Thoracic aorta (tissue), 2 donors: ENCODE results near the gene MUC15. TPM values are rescaled to one million over a fixed set of nuclear protein-coding genes. Genes with fewer than 3 reads are reported as not detected.

Experiments
- ATAC-seq: fragments of 150-250 bp; one replicate; pipeline ENCODE4 v1.8.0; 2017; ENCODE audit warnings: low read depth; ENCODE audit not compliant: insufficient number of reproducible peaks, low FRiP score
- DNase-seq: peaks from one replicate; pipeline ENCODE4 v3.0.0-alpha.2; 2020; ENCODE audit warnings: low spot score
- H3K27ac ChIP-seq, 2 donors: fragments of 200-600 bp; sonication (generic); 1 replicate in 1 of 2; 2 replicates in 1 of 2; pipeline ENCODE4 v1.5.1; 2016; ENCODE audit warnings: mild to moderate bottlenecking in 2 of 2, moderate library complexity in 2 of 2
- H3K27me3 ChIP-seq: fragments of 200-600 bp; sonication (generic); replicated peaks from 2 replicates; pipeline ENCODE4 v1.6.0; 2016; ENCODE audit warnings: mild to moderate bottlenecking; ENCODE audit not compliant: insufficient read depth
- H3K36me3 ChIP-seq: fragments of 200-600 bp; sonication (generic); one replicate; pipeline ENCODE4 v1.5.1; 2016
- H3K4me1 ChIP-seq, 2 donors: fragments of 200-600 bp; sonication (generic); 1 replicate in 1 of 2; 2 replicates in 1 of 2; pipeline versions ENCODE4 v1.5.1 to v1.6.0; 2016; ENCODE audit warnings: low read depth in 2 of 2, mild to moderate bottlenecking in 1 of 2; ENCODE audit not compliant: control insufficient read depth in 1 of 2
- H3K4me3 ChIP-seq: fragments of 200-600 bp; sonication (generic); 2 replicates; pipeline ENCODE4 v1.5.1; 2016; ENCODE audit warnings: mild to moderate bottlenecking
- H3K9me3 ChIP-seq: fragments of 200-600 bp; sonication (generic); 2 replicates; pipeline ENCODE4 v1.5.1; 2016
- CTCF ChIP-seq: fragments of 200-600 bp; sonication (generic); IDR thresholded peaks from one replicate; pipeline ENCODE4 v1.5.1; 2019; ENCODE audit warnings: antibody characterized with exemption
- total RNA-seq, 2 donors: library from RNA; depleted of rRNA; stranded (reverse); fragments of >200 nt; gene quantifications; one replicate each; pipeline versions ENCODE4 v1.1.0 to v1.2.3, GENCODE V29; 2016

Gene MUC15
- total RNA-seq, 2 donors from 2014 or later: 0.54 TPM; not detected in 1

GRCh38 chr11:26593691-26594090 lies 21.6 kb upstream of the MUC15 start:
- no peak overlapping the region for H3K4me3 ChIP-seq
- no peak for TF ChIP-seq CTCF
- no peaks in the 10 kb centered on the region for H3K36me3 ChIP-seq
- no peaks in the 10 kb centered on the region for H3K27me3 ChIP-seq
- DNase-seq (no peak), ATAC-seq (no peak)
- no peaks in the 10 kb centered on the region for H3K4me1 ChIP-seq
- H3K27ac ChIP-seq: no peak overlapping the region
- no peaks in the 10 kb centered on the region for H3K9me3 ChIP-seq

- no peaks in the 10 kb centered on the region for H3K27me3 ChIP-seq
- no peak for TF ChIP-seq CTCF
- no peak for DNase-seq
- H3K9me3 ChIP-seq: no peaks in the 10 kb centered on the region
- no peaks in the 10 kb centered on the region for H3K4me1 ChIP-seq
- no peak overlapping the region for H3K4me3 ChIP-seq
- no peak for ATAC-seq
- no peak overlapping the region for H3K27ac ChIP-seq
- H3K36me3 ChIP-seq: no peaks in the 10 kb centered on the region
Observed at GRCh38 chr11:26587073-26587472, 15.0 kb upstream of the MUC15 start.

GRCh38 chr11:26584818-26585217 lies 12.8 kb upstream of the MUC15 start:
- Histone ChIP-seq H3K27me3 (no peaks in the 10 kb centered on the region), H3K27ac (no peak overlapping the region), H3K4me1 (no peaks in the 10 kb centered on the region), H3K9me3 (no peaks in the 10 kb centered on the region), H3K36me3 (no peaks in the 10 kb centered on the region), H3K4me3 (no peak overlapping the region)
- no peak for TF ChIP-seq CTCF
- no peak for DNase-seq
- no peak for ATAC-seq

- Histone ChIP-seq H3K36me3 (no peaks in the 10 kb centered on the region), H3K27ac (no peak overlapping the region), H3K27me3 (no peaks in the 10 kb centered on the region), H3K4me1 (no peaks in the 10 kb centered on the region), H3K4me3 (no peak overlapping the region), H3K9me3 (no peaks in the 10 kb centered on the region)
- no peak for DNase-seq
- no peak for ATAC-seq
- no peak for TF ChIP-seq CTCF
Observed at GRCh38 chr11:26583550-26583949, 11.5 kb upstream of the MUC15 start.

- no peak for TF ChIP-seq CTCF
- no peak for DNase-seq
- H3K27me3 ChIP-seq: no peaks in the 10 kb centered on the region
- no peaks in the 10 kb centered on the region for H3K36me3 ChIP-seq
- no peak for ATAC-seq
- no peak overlapping the region for H3K27ac ChIP-seq
- no peak overlapping the region for H3K4me3 ChIP-seq
- no peaks in the 10 kb centered on the region for H3K4me1 ChIP-seq
- no peaks in the 10 kb centered on the region for H3K9me3 ChIP-seq
Observed at GRCh38 chr11:26580929-26581328, 8.9 kb upstream of the MUC15 start.
